Endothelial cell of umbilical vein (primary cell): Measurements from ENCODE around the gene LRRFIP2. TPM values are rescaled to one million over a fixed set of nuclear protein-coding genes. Genes with fewer than 3 reads are reported as not detected.

ENCODE experiments used
- BruUV-seq: library from RNA; stranded (reverse); fragments of 400-500 nt; replicated peaks from 2 replicates; lab custom pipeline; 2021; lab: Mats Ljungman, UMichigan
- CTCF ChIA-PET: fragments of 300-600, 350-600 bp; sonication (Branson Sonifier 250); formaldehyde crosslinking; loops from one replicate; lab custom pipeline; 2021; ENCODE audit warnings: antibody characterized with exemption, inconsistent platforms; lab: Charles Lee
- POLR2A ChIA-PET: fragments of 300-600, 350-600 bp; sonication (Branson Sonifier 250); formaldehyde crosslinking; loops from one replicate; lab custom pipeline; 2021; ENCODE audit warnings: antibody characterized with exemption, inconsistent platforms; lab: Charles Lee
- DNase-seq: peaks from one replicate; pipeline ENCODE4 v3.0.0-alpha.2; 2011; ENCODE audit warnings: low read depth, low spot score
- FAIRE-seq: peaks from 2 replicates; lab custom pipeline; 2011; peaks lifted over from hg19 to GRCh38; lab: Jason Lieb, UNC
- H2AFZ ChIP-seq: 2 replicates; pipeline ENCODE4 v1.6.0; 2012; ENCODE audit warnings: low read depth, low read length, control low read depth, inconsistent platforms
- H3K27ac ChIP-seq: 2 replicates; pipeline ENCODE4 v1.5.1; 2011; ENCODE audit warnings: low read depth, mild to moderate bottlenecking, control low read depth, low read length, moderate library complexity; ENCODE audit not compliant: insufficient read depth
- H3K27me3 ChIP-seq, 2 experiments: 2 replicates each; pipeline versions ENCODE4 v1.6.0 to v1.6.1; 2011; ENCODE audit warnings: low read length in 2 of 2, mixed read lengths in 1 of 2; ENCODE audit not compliant: control insufficient read depth in 2 of 2, insufficient read depth in 2 of 2
- H3K36me3 ChIP-seq, 2 experiments: 2 replicates in 1 of 2; 3 replicates in 1 of 2; pipeline ENCODE4 v1.5.1; 2011; ENCODE audit warnings: low read length in 2 of 2, mild to moderate bottlenecking in 1 of 2, moderate library complexity in 1 of 2; ENCODE audit not compliant: control insufficient read depth in 2 of 2, insufficient read depth in 2 of 2; ENCODE audit errors: extremely low read depth in 1 of 2
- H3K4me1 ChIP-seq: 3 replicates; pipeline ENCODE4 v1.5.1; 2011; ENCODE audit warnings: mild to moderate bottlenecking, low read length; ENCODE audit not compliant: control insufficient read depth, insufficient read depth; ENCODE audit errors: extremely low read depth
- H3K4me2 ChIP-seq: 2 replicates; pipeline ENCODE4 v1.6.1; 2011; ENCODE audit warnings: low read length, control low read depth, mixed read lengths; ENCODE audit not compliant: insufficient read depth
- H3K4me3 ChIP-seq, 3 experiments: fragments of 200-600 bp in 1 of 3; sonication (generic), shearing (Covaris generic) in 1 of 3; replicated peaks in 1 of 3; 2 replicates each; pipeline ENCODE4 v1.5.1; 2011 to 2016; ENCODE audit warnings: control low read depth in 3 of 3, low read length in 3 of 3, mild to moderate bottlenecking in 2 of 3, inconsistent platforms in 1 of 3, low read depth in 1 of 3, moderate library complexity in 1 of 3; ENCODE audit not compliant: insufficient read depth in 1 of 3
- H3K79me2 ChIP-seq: 2 replicates; pipeline ENCODE4 v1.6.0; 2012; ENCODE audit warnings: low read length, inconsistent platforms; ENCODE audit not compliant: control insufficient read depth, insufficient read depth
- H3K9ac ChIP-seq: replicated peaks from 2 replicates; pipeline ENCODE3; 2011; ENCODE audit warnings: low read length, control low read depth; ENCODE audit not compliant: insufficient read depth; ENCODE audit errors: extremely low read depth
- H3K9me1 ChIP-seq: replicated peaks from 3 replicates; pipeline ENCODE4 v1.6.0; 2011; ENCODE audit warnings: mild to moderate bottlenecking, low read length; ENCODE audit not compliant: control insufficient read depth, insufficient read depth; ENCODE audit errors: extremely low read depth
- H3K9me3 ChIP-seq: replicated peaks from 2 replicates; pipeline ENCODE4 v1.5.1; 2012; ENCODE audit warnings: low read length, inconsistent platforms; ENCODE audit not compliant: control insufficient read depth, insufficient read depth
- H4K20me1 ChIP-seq: replicated peaks from 2 replicates; pipeline ENCODE3; 2011; ENCODE audit warnings: mild to moderate bottlenecking, low read length; ENCODE audit not compliant: control insufficient read depth, insufficient read depth; ENCODE audit errors: extremely low read depth
- CTCF ChIP-seq, 2 donors: IDR thresholded peaks; 1 replicate in 1 of 2; 2 replicates in 1 of 2; pipeline ENCODE4 v1.5.1; 2011; ENCODE audit warnings: low read length in 2 of 2, mild to moderate bottlenecking in 2 of 2, moderate library complexity in 2 of 2, control low read depth in 1 of 2, inconsistent platforms in 1 of 2, low read depth in 1 of 2; ENCODE audit not compliant: insufficient read depth in 1 of 2; ENCODE audit errors: extremely low read depth in 1 of 2
- EZH2 ChIP-seq: IDR thresholded peaks from 2 replicates; pipeline ENCODE4 v1.6.1; 2012; ENCODE audit warnings: borderline replicate concordance, low read depth, mild to moderate bottlenecking, moderate library complexity, low read length, inconsistent platforms; ENCODE audit not compliant: severe bottlenecking
- FOS ChIP-seq: IDR thresholded peaks from 2 replicates; pipeline ENCODE4 v1.6.1; 2011; ENCODE audit warnings: mild to moderate bottlenecking, low read length, moderate library complexity, borderline replicate concordance; ENCODE audit not compliant: insufficient read depth
- GATA2 ChIP-seq: IDR thresholded peaks from 2 replicates; pipeline ENCODE4 v1.7.0; 2011; ENCODE audit warnings: low read depth, mild to moderate bottlenecking, moderate library complexity, mixed read lengths, low read length; ENCODE audit not compliant: insufficient read length, insufficient read depth
- JUN ChIP-seq: IDR thresholded peaks from 2 replicates; pipeline ENCODE4 v1.6.1; 2011; ENCODE audit warnings: borderline replicate concordance, low read depth; ENCODE audit not compliant: insufficient read length, insufficient read depth
- MAX ChIP-seq: IDR thresholded peaks from 2 replicates; pipeline ENCODE4 v1.6.1; 2011; ENCODE audit not compliant: insufficient read depth, insufficient read length
- MYC ChIP-seq: IDR thresholded peaks from one replicate; pipeline ENCODE4 v1.6.1; 2011; ENCODE audit warnings: mild to moderate bottlenecking, low read depth, low read length
- POLR2A ChIP-seq: IDR thresholded peaks from 2 replicates; pipeline ENCODE4 v1.6.1; 2012; ENCODE audit warnings: low read depth, mild to moderate bottlenecking, control low read depth, low read length
- POLR2AphosphoS5 ChIP-seq: IDR thresholded peaks from 2 replicates; pipeline ENCODE4 v1.6.1; 2012; ENCODE audit warnings: low read depth, mild to moderate bottlenecking, control low read depth, low read length, moderate library complexity; ENCODE audit not compliant: insufficient read depth
- dilution Hi-C: fragments of 300-500 bp; cut with MboI; formaldehyde crosslinking; loops from one replicate; pipeline ENCODE4 v1.15.0; 2019; ENCODE audit warnings: low sequenced_read_pairs; ENCODE audit not compliant: extremely low pct_ligation_motif_present
- intact Hi-C: fragments of 100-400 bp; cut with micrococcal nuclease; formaldehyde crosslinking; loops from one replicate; pipeline ENCODE4 v1.10.0; 2022
- polyA plus RNA-seq, 4 experiments: library from polyadenylated mRNA; depleted of rRNA in 3 of 4; stranded (reverse) in 3 of 4; unstranded in 1 of 4; fragments of >200 nt; gene quantifications; 2 replicates each; pipeline versions ENCODE4 v1.2.1 to v1.2.3, GENCODE V29; 2011 to 2012; ENCODE audit warnings: missing spikeins in 1 of 4
- total RNA-seq: library from RNA; stranded (reverse); gene quantifications from 2 replicates; pipeline ENCODE4 v1.2.3, GENCODE V29; 2021

Gene LRRFIP2
- total and polyA plus RNA-seq, 2 donors (not counting 3 experiments of a cell fraction or from before 2014, with no cell fraction given), result 20.8 to 78.9 TPM

GRCh38 chr3:37221407-37221806, 47.0 kb upstream of the LRRFIP2 start:
- DNase-seq (peak; percentile 32), FAIRE-seq (peak; percentile 26)
- Histone ChIP-seq H3K79me2 (no peaks in the 10 kb centered on the region), H3K4me3 (no peak overlapping the region), H2AFZ (no peak overlapping the region), H3K27ac (no peak overlapping the region), H3K9me3 (no peaks in the 10 kb centered on the region), H4K20me1 (no peaks in the 10 kb centered on the region), H3K36me3 (no peaks in the 10 kb centered on the region), H3K4me2 (no peak overlapping the region), H3K4me1 (peaks cover 2% of the 10 kb centered on the region), H3K27me3 (peaks cover 7 to 9% of the 10 kb centered on the region in 2 experiments), H3K9ac (no peak overlapping the region), H3K9me1 (no peaks in the 10 kb centered on the region)
- CTCF ChIA-PET, result no interaction called here
- dilution Hi-C loops, result no loop called here
- intact Hi-C loops, result no loop called here
- BruUV-seq, result no TSS peak
- POLR2A ChIA-PET, result no interaction called here
- TF ChIP-seq MYC (no peak), JUN (peak; percentile 34), FOS (peak; percentile 46)

- no peak overlapping the region for H3K4me2 ChIP-seq
- POLR2A ChIA-PET, result no interaction called here
- no peak overlapping the region for H2AFZ ChIP-seq
- H3K9me1 ChIP-seq, result no peaks in the 10 kb centered on the region
- intact Hi-C loops (no loop called here), dilution Hi-C loops (no loop called here)
- BruUV-seq, result no TSS peak
- no peaks in the 10 kb centered on the region for H3K9me3 ChIP-seq
- no peak overlapping the region for H3K4me3 ChIP-seq
- no peaks in the 10 kb centered on the region for H3K79me2 ChIP-seq
- FAIRE-seq, result no peak
- H4K20me1 ChIP-seq, result no peaks in the 10 kb centered on the region
- no peaks in the 10 kb centered on the region for H3K36me3 ChIP-seq
- no peak overlapping the region for H3K27ac ChIP-seq
- peaks cover 0 to 2% of the 10 kb centered on the region in 2 experiments for H3K27me3 ChIP-seq
- TF ChIP-seq MAX, result no peak
- TF ChIP-seq GATA2, result no peak
- TF ChIP-seq POLR2A, result no peak
- TF ChIP-seq JUN, result no peak
- TF ChIP-seq POLR2AphosphoS5, result no peak
- TF ChIP-seq EZH2, result no peak
- TF ChIP-seq FOS, result no peak
- no peak for TF ChIP-seq CTCF (IDR thresholded peaks at IDR 0.05; ENCODE audit: extremely low read depth in 1 of 2, insufficient read depth in 1 of 2, low read depth in 1 of 2, low read length in 2 of 2)
- TF ChIP-seq MYC, result no peak
- CTCF ChIA-PET, result interaction anchor here (0.6 to 10.1 kb wide), 5 partner anchors 10 to 253 kb away, joined by 3 to 141 read pairs (median 3); no protein-coding TSS in a partner anchor
- H3K9ac ChIP-seq, result no peak overlapping the region
- peaks cover 2% of the 10 kb centered on the region for H3K4me1 ChIP-seq
- DNase-seq, result no peak
Measured at GRCh38 chr3:37219266-37219665, 44.9 kb upstream of the LRRFIP2 start.
